Fibroblast of villous mesenchyme (primary cell): ENCODE results near the gene OR13J1. TPM values are rescaled to one million over a fixed set of nuclear protein-coding genes. Genes with fewer than 3 reads are reported as not detected.

ENCODE experiments used
- DNase-seq: peaks from one replicate; pipeline ENCODE4 v3.0.0-alpha.2; 2010; ENCODE audit warnings: low read depth
- H3K4me3 ChIP-seq: 2 replicates; pipeline ENCODE4 v1.5.1; 2011; ENCODE audit warnings: low read depth, mild to moderate bottlenecking, low read length
- CTCF ChIP-seq: IDR thresholded peaks from 2 replicates; pipeline ENCODE4 v1.5.1; 2012; ENCODE audit warnings: low read depth, mild to moderate bottlenecking, low read length; ENCODE audit not compliant: insufficient read depth
- total RNA-seq: library from RNA; depleted of rRNA; stranded (reverse); fragments of >200 nt; gene quantifications from 2 replicates; pipeline ENCODE4 v1.2.3, GENCODE V29; 2012

Gene OR13J1
- total RNA-seq, 1 donor = not detected

- TF ChIP-seq CTCF = peak; percentile 86
- DNase-seq = peak; percentile 71
- H3K4me3 ChIP-seq = no peak overlapping the region
Observed at GRCh38 chr9:35826071-35826701, 44.0 kb downstream of the OR13J1 start.

- no peak for TF ChIP-seq CTCF
- no peak overlapping the region for H3K4me3 ChIP-seq
- DNase-seq = no peak
Observed at GRCh38 chr9:35822926-35823325, 47.3 kb downstream of the OR13J1 start.

GRCh38 chr9:35820076-35820475 is 50.1 kb downstream of the OR13J1 start:
- H3K4me3 ChIP-seq = no peak overlapping the region
- DNase-seq = peak; percentile 44
- TF ChIP-seq CTCF = no peak

Other genes with a start within 250 kb of the OR13J1 start
- under 0.01 TPM in 1 of 2 replicates, not detected in the other for gene SIT1, start 219.5 kb downstream of the OR13J1 start, total RNA-seq
- 103,191 and 163,599 TPM in 2 replicates for gene RMRP, start 212.4 kb downstream of the OR13J1 start, total RNA-seq
- gene CCDC107, start 212.1 kb downstream of the OR13J1 start, total RNA-seq = 18.1 and 18.7 TPM in 2 replicates
- gene ARHGEF39, start 205.2 kb downstream of the OR13J1 start, total RNA-seq = 0.97 and 3.0 TPM in 2 replicates
- under 0.01 TPM in 1 of 2 replicates, not detected in the other for gene CA9, start 196.5 kb downstream of the OR13J1 start, total RNA-seq
- gene TPM2, start 180.5 kb downstream of the OR13J1 start, total RNA-seq = 1,636 and 1,893 TPM in 2 replicates
- gene TLN1, start 138.2 kb downstream of the OR13J1 start, total RNA-seq = 369 and 428 TPM in 2 replicates
- gene CREB3, start 137.7 kb downstream of the OR13J1 start, total RNA-seq = 107 and 126 TPM in 2 replicates
- 29.0 and 38.4 TPM in 2 replicates for gene GBA2, start 121.2 kb downstream of the OR13J1 start, total RNA-seq
- 14.8 and 17.7 TPM in 2 replicates for gene RGP1, start 121.1 kb downstream of the OR13J1 start, total RNA-seq
- not detected in 2 replicates for gene MSMP, start 116.1 kb downstream of the OR13J1 start, total RNA-seq
- 16.4 and 19.9 TPM in 2 replicates for gene NPR2, start 78.8 kb downstream of the OR13J1 start, total RNA-seq
- 0.32 and 0.86 TPM in 2 replicates for gene SPAG8, start 58.1 kb downstream of the OR13J1 start, total RNA-seq
- 13.8 and 27.4 TPM in 2 replicates for gene HINT2, start 55.4 kb downstream of the OR13J1 start, total RNA-seq
- not detected in 2 replicates for gene FAM221B, start 41.7 kb downstream of the OR13J1 start, total RNA-seq
- gene TMEM8B, start 41.2 kb downstream of the OR13J1 start, total RNA-seq = 0.86 and 1.9 TPM in 2 replicates
- gene HRCT1, start 35.8 kb upstream of the OR13J1 start, total RNA-seq = 0.43 and 0.97 TPM in 2 replicates
- gene SPAAR, start 39.1 kb upstream of the OR13J1 start, total RNA-seq = not detected in 2 replicates
- under 0.01 and 0.32 TPM in 2 replicates for gene OR2S2, start 87.8 kb upstream of the OR13J1 start, total RNA-seq
- gene RECK, start 166.5 kb upstream of the OR13J1 start, total RNA-seq = 30.9 and 32.8 TPM in 2 replicates